Measurements from ENCODE around the gene C16orf74. TPM values are rescaled to one million over a fixed set of nuclear protein-coding genes. Genes with fewer than 3 reads are reported as not detected.

Gene C16orf74
- total RNA-seq, 6 experiments from 2014 or later: 0.31 to 0.98 (median 0.70) TPM; not detected in 2

DNA sequence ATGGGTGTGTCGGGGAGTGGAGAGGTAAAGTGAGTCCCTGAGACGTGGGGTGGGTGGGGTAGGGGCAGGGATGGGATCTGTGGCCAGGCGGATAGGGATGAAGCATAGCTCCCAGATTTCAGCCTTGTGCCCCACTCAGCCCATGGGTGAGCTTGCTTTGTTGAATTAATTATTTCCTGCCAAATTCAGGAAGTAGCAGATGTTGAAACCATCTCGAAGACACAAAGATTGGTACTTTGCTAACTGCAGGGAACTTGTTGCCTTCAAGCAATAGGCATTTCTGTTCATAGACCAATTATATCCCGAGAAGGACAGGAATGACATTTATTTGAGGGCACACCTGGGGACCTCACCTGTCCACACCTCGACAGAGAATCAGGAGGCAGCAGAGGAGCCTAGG lies 11.0 kb upstream of the C16orf74 start:
- Histone ChIP-seq H3K4me3 (no peak overlapping the region), H3K9me3 (no peaks in the 10 kb centered on the region), H3K27me3 (no peaks in the 10 kb centered on the region), H3K36me3 (no peaks in the 10 kb centered on the region), H3K4me1 (no peaks in the 10 kb centered on the region), H3K27ac (no peak overlapping the region)
- DNase-seq: no peak
- no peak for ATAC-seq
- TF ChIP-seq POLR2A (IDR thresholded peaks at IDR 0.05): no peak
- TF ChIP-seq, protein P1, sequence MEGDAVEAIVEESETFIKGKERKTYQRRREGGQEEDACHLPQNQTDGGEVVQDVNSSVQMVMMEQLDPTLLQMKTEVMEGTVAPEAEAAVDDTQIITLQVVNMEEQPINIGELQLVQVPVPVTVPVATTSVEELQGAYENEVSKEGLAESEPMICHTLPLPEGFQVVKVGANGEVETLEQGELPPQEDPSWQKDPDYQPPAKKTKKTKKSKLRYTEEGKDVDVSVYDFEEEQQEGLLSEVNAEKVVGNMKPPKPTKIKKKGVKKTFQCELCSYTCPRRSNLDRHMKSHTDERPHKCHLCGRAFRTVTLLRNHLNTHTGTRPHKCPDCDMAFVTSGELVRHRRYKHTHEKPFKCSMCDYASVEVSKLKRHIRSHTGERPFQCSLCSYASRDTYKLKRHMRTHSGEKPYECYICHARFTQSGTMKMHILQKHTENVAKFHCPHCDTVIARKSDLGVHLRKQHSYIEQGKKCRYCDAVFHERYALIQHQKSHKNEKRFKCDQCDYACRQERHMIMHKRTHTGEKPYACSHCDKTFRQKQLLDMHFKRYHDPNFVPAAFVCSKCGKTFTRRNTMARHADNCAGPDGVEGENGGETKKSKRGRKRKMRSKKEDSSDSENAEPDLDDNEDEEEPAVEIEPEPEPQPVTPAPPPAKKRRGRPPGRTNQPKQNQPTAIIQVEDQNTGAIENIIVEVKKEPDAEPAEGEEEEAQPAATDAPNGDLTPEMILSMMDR (IDR thresholded peaks at IDR 0.05): no peak
- 34% methylated on average over 5 of the region's 6 CpGs for WGBS (ENCODE audit: insufficient coverage, low coverage, low lambda C conversion rate, missing lambda C conversion rate)
- intact Hi-C loops (cut with DNase I): no loop called here

DNA sequence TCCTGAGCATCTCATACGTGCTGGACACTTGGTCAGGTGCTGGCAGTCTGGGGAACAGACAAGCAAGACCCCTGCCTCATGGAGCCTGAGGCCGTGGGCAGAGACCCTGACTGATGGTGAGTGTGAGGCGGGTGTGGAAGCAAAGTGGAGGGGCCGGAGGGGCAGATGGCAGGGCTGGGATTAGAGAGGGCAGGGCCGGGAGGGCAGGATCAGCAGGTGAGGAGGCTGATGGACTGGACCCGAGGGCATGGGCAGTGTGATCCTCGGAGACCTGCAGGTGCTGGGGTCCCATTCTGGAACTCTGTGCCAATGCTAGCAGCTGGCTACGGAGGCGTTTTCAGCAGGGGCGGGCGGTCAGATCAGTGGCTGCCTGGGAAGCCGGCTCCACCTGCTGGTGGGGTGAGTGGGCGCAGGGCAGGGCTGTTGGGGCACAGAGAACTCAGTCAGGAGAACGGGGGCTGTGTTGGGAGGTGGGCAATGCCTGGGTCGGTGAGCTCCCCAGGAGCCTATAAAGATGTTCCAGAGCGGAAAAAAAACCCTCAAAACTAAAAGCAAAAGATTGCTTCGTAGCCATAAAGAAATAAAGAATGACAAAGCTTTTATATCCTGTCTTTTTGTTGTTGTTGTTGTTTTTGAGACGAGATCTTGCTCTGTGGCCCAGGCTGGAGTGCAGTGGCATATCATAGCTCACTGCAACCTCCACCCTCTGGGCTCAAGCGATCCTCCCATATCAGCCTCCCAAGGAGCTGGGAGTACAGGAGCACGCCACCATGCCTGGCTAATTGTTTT lies 8.9 kb upstream of the C16orf74 start:
- Histone ChIP-seq H3K36me3 (no peaks in the 10 kb centered on the region), H3K27me3 (no peaks in the 10 kb centered on the region), H3K9me3 (no peaks in the 10 kb centered on the region), H3K27ac (no peak overlapping the region), H3K4me3 (no peak overlapping the region), H3K4me1 (no peaks in the 10 kb centered on the region)
- 28% methylated on average over 10 of the region's 20 CpGs for WGBS (ENCODE audit: insufficient coverage, low coverage, low lambda C conversion rate, missing lambda C conversion rate)
- DNase-seq (peak; percentile 67 to 75 (median 72)), ATAC-seq (peak; percentile 83 to 94 (median 86))
- no peak for TF ChIP-seq POLR2A (IDR thresholded peaks at IDR 0.05)
- TF ChIP-seq, protein P1 (IDR thresholded peaks at IDR 0.05): peak; percentile 48 to 67 (median 62)
- intact Hi-C loops (cut with DNase I): no loop called here

DNA sequence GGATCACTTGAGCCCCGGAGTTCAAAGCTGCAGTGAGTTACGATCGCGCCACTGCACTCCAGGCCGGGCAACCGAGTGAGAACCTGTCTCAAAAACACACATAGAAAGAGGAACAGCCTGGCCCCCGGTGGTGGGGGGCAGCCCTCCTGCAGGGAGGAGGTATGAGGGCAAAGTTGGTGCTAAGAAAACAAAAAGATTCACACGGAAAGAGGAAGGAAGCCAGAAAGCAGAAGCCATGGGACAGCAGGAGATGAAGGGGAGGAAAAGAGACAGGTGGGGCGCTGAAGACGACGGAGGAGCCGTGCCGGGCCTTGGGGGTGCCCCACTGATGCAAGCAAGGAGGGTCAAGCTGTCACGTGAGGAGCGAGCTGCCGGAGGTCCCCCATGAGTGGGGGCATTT lies 8.2 kb upstream of the C16orf74 start:
- DNase-seq: no peak
- H3K9me3 ChIP-seq: no peaks in the 10 kb centered on the region
- H3K4me1 ChIP-seq: no peaks in the 10 kb centered on the region
- no peaks in the 10 kb centered on the region for H3K36me3 ChIP-seq
- ATAC-seq: peak in 3 of 4 donors; percentile 16 to 41 (median 18)
- H3K27me3 ChIP-seq: no peaks in the 10 kb centered on the region
- H3K27ac ChIP-seq: no peak overlapping the region
- no peak overlapping the region for H3K4me3 ChIP-seq
- intact Hi-C loops (cut with DNase I): no loop called here
- WGBS (ENCODE audit: insufficient coverage, low coverage, low lambda C conversion rate, missing lambda C conversion rate): 48% methylated on average over 14 of the region's 16 CpGs
- TF ChIP-seq, protein P1 (IDR thresholded peaks at IDR 0.05): no peak
- no peak for TF ChIP-seq POLR2A (IDR thresholded peaks at IDR 0.05)

DNA sequence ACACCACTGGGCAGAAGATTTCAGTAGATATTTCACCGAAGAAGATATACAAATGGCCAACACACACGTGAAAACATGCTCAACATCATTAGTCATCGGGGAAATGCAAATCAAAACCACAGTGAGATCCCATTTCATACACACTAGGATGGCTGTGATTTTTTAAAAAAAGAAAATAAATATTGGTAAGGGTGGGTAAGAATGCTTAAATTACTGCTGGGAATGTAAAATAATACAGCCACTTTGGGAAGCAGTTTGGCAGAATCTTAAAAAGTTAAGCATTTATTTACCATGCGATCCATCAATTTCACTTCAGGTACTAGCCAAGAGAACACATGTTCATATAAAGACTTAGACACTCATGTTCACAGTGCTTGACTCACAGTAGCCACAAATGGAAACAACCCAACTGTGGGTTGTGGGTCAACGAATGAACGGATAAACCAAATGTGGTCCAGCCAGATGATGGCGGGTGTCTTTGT lies 6.5 kb upstream of the C16orf74 start:
- intact Hi-C loops (cut with DNase I): no loop called here
- DNase-seq: no peak
- Histone ChIP-seq H3K4me3 (no peak overlapping the region), H3K27ac (no peak overlapping the region), H3K9me3 (no peaks in the 10 kb centered on the region), H3K27me3 (no peaks in the 10 kb centered on the region), H3K4me1 (no peaks in the 10 kb centered on the region), H3K36me3 (no peaks in the 10 kb centered on the region)
- WGBS (ENCODE audit: insufficient coverage, low coverage, low lambda C conversion rate, missing lambda C conversion rate): 74% methylated on average over 7 of the region's 7 CpGs
- no peak for ATAC-seq
- no peak for TF ChIP-seq POLR2A (IDR thresholded peaks at IDR 0.05)
- TF ChIP-seq, protein P1 (IDR thresholded peaks at IDR 0.05): no peak
